Large intestine (tissue), 1 donor: ENCODE data around the gene ACTN4. TPM values are rescaled to one million over a fixed set of nuclear protein-coding genes. Genes with fewer than 3 reads are reported as not detected.

Source experiments
- polyA plus RNA-seq: library from polyadenylated mRNA; unstranded; fragments of 120-200 nt; gene quantifications from one replicate; pipeline ENCODE4 v1.2.1, GENCODE V29; 2013

ACTN4 gene
- polyA plus RNA-seq, 1 donor = 747 TPM

Other genes starting within 250 kb of the ACTN4 start
- gene FAM98C, start 244.6 kb upstream of the ACTN4 start, polyA plus RNA-seq = 26.9 TPM
- gene RASGRP4, start 221.4 kb upstream of the ACTN4 start, polyA plus RNA-seq = 1.5 TPM
- 2.9 TPM for gene RYR1, start 214.0 kb upstream of the ACTN4 start, polyA plus RNA-seq
- gene MAP4K1, start 29.7 kb upstream of the ACTN4 start, polyA plus RNA-seq = 3.7 TPM
- gene EIF3K, start 28.5 kb upstream of the ACTN4 start, polyA plus RNA-seq = 290 TPM
- 45.0 TPM for gene CAPN12, start 96.8 kb downstream of the ACTN4 start, polyA plus RNA-seq
- gene LGALS7, start 125.9 kb downstream of the ACTN4 start, polyA plus RNA-seq = 5.6 TPM
- gene LGALS7B, start 141.6 kb downstream of the ACTN4 start, polyA plus RNA-seq = 3.6 TPM
- 680 TPM for gene LGALS4, start 165.3 kb downstream of the ACTN4 start, polyA plus RNA-seq
- gene ECH1, start 184.1 kb downstream of the ACTN4 start, polyA plus RNA-seq = 289 TPM
- gene HNRNPL, start 202.3 kb downstream of the ACTN4 start, polyA plus RNA-seq = 271 TPM
- gene RINL, start 230.6 kb downstream of the ACTN4 start, polyA plus RNA-seq = 31.8 TPM